CD14-positive monocyte (primary cell): ENCODE measurements around the gene S100A1. TPM values are rescaled to one million over a fixed set of nuclear protein-coding genes. Genes with fewer than 3 reads are reported as not detected.
A peak's percentile ranks its signal among the peaks of the same experiment; 100 is the strongest.

Experiments used
- DNase-seq, 3 donors: peaks; one replicate each; pipeline ENCODE4 v3.0.0-alpha.2; 2011 to 2022
- H2AFZ ChIP-seq: 2 replicates; pipeline ENCODE4 v1.6.0; 2012; ENCODE audit warnings: mild to moderate bottlenecking, low read depth, low read length, inconsistent platforms; ENCODE audit not compliant: insufficient read depth, poor library complexity, severe bottlenecking
- H3K27ac ChIP-seq, 2 donors: 1 replicate in 1 of 2; 2 replicates in 1 of 2; pipeline ENCODE4 v1.5.1; 2012 to 2013; ENCODE audit warnings: low read length in 2 of 2, control low read depth in 1 of 2, inconsistent platforms in 1 of 2, low read depth in 1 of 2, mild to moderate bottlenecking in 1 of 2
- H3K27me3 ChIP-seq, 2 donors: one replicate each; pipeline versions ENCODE4 v1.6.0 to v1.6.1; 2011 to 2013; ENCODE audit warnings: low read length in 2 of 2; ENCODE audit not compliant: control insufficient read depth in 2 of 2, insufficient read depth in 2 of 2
- H3K36me3 ChIP-seq, 2 donors: replicated peaks in 1 of 2; 1 replicate in 1 of 2; 2 replicates in 1 of 2; pipeline versions ENCODE4 v1.5.1 to v1.6.1; 2012 to 2013; ENCODE audit warnings: low read length in 2 of 2, control low read depth in 1 of 2, inconsistent platforms in 1 of 2, mild to moderate bottlenecking in 1 of 2; ENCODE audit not compliant: insufficient read depth in 2 of 2, control insufficient read depth in 1 of 2
- H3K4me1 ChIP-seq, 2 donors: 1 replicate in 1 of 2; 2 replicates in 1 of 2; pipeline versions ENCODE4 v1.5.1 to v1.6.1; 2012 to 2013; ENCODE audit warnings: low read length in 2 of 2, control low read depth in 1 of 2, inconsistent platforms in 1 of 2, mild to moderate bottlenecking in 1 of 2, moderate library complexity in 1 of 2; ENCODE audit not compliant: insufficient read depth in 2 of 2, control insufficient read depth in 1 of 2
- H3K4me2 ChIP-seq: replicated peaks from 2 replicates; pipeline ENCODE3; 2012; ENCODE audit warnings: low read length, moderate library complexity, mild to moderate bottlenecking; ENCODE audit not compliant: poor library complexity, severe bottlenecking; ENCODE audit errors: extremely low read depth
- H3K4me3 ChIP-seq, 3 experiments: fragments of 200-600 bp in 1 of 3; sonication (generic) in 1 of 3; replicated peaks in 1 of 3; 1 replicate in 2 of 3; 2 replicates in 1 of 3; pipeline ENCODE4 v1.5.1; 2011 to 2013; ENCODE audit warnings: low read length in 3 of 3, mild to moderate bottlenecking in 3 of 3, control low read depth in 2 of 3, low read depth in 2 of 3, inconsistent platforms in 1 of 3, moderate library complexity in 1 of 3
- H3K79me2 ChIP-seq: 2 replicates; pipeline ENCODE4 v1.6.0; 2012; ENCODE audit warnings: mild to moderate bottlenecking, control low read depth, inconsistent platforms, low read length, moderate library complexity; ENCODE audit not compliant: insufficient read depth
- H3K9ac ChIP-seq: 2 replicates; pipeline ENCODE4 v1.6.0; 2017; ENCODE audit warnings: low read length, mild to moderate bottlenecking; ENCODE audit not compliant: insufficient read depth, poor library complexity, severe bottlenecking
- H3K9me3 ChIP-seq, 2 donors: replicated peaks in 1 of 2; 1 replicate in 1 of 2; 2 replicates in 1 of 2; pipeline versions ENCODE4 v1.5.1 to v1.6.1; 2012 to 2013; ENCODE audit warnings: low read length in 2 of 2, control low read depth in 1 of 2; ENCODE audit not compliant: control insufficient read depth in 1 of 2, insufficient read depth in 1 of 2
- H4K20me1 ChIP-seq: 2 replicates; pipeline ENCODE4 v1.6.0; 2012; ENCODE audit warnings: mild to moderate bottlenecking, low read length, control low read depth, moderate library complexity; ENCODE audit not compliant: insufficient read depth
- H3K27ac Mint-ChIP-seq, 7 donors: one replicate each; pipeline ENCODE4 v1.8.0; 2020; ENCODE audit warnings: mild to moderate bottlenecking in 7 of 7, mixed read lengths in 7 of 7, moderate library complexity in 6 of 7, inconsistent platforms in 2 of 7
- H3K27me3 Mint-ChIP-seq, 3 donors: one replicate each; pipeline ENCODE4 v1.8.0; 2021 to 2022; ENCODE audit warnings: low read depth in 3 of 3, mild to moderate bottlenecking in 3 of 3, mixed read lengths in 3 of 3, moderate library complexity in 3 of 3, inconsistent platforms in 1 of 3
- H3K36me3 Mint-ChIP-seq, 2 donors: one replicate each; pipeline ENCODE4 v1.8.0; 2020; ENCODE audit warnings: mixed read lengths in 2 of 2, inconsistent platforms in 1 of 2, mild to moderate bottlenecking in 1 of 2
- H3K4me1 Mint-ChIP-seq: one replicate; pipeline ENCODE4 v1.8.0; 2020; ENCODE audit warnings: mild to moderate bottlenecking, mixed read lengths
- H3K4me3 Mint-ChIP-seq, 2 donors: one replicate each; pipeline ENCODE4 v1.8.0; 2020; ENCODE audit warnings: mild to moderate bottlenecking in 2 of 2, mixed read lengths in 2 of 2, moderate library complexity in 1 of 2
- H3K9me3 Mint-ChIP-seq, 7 donors: one replicate each; pipeline ENCODE4 v1.8.0; 2020 to 2022; ENCODE audit warnings: mixed read lengths in 7 of 7, mild to moderate bottlenecking in 6 of 7, moderate library complexity in 6 of 7, inconsistent platforms in 2 of 7
- WGBS: methylation state at CpG from one replicate; pipeline ENCODE4 v1.1.5; 2013; ENCODE audit warnings: missing lambda C conversion rate; ENCODE audit not compliant: insufficient coverage; 5-methylcytosine and 5-hydroxymethylcytosine counted together
- intact Hi-C, 2 donors: fragments of 100-400 bp; cut with micrococcal nuclease; formaldehyde crosslinking; loops; one replicate each; pipeline versions ENCODE4 v1.15.0 to v1.15.1; 2023
- polyA plus RNA-seq, 3 donors: library from polyadenylated mRNA; depleted of rRNA in 1 of 3; unstranded in 2 of 3; stranded (reverse) in 1 of 3; fragments of 300-500 nt in 2 of 3; fragments of >200 nt in 1 of 3; fragmentation: Illumina TruSeq in 2 of 3; gene quantifications; 1 replicate in 2 of 3; 2 replicates in 1 of 3; pipeline ENCODE4 v1.2.3, GENCODE V29; 2012 to 2021
- TF ChIP-seq, protein P1 (sequence below): fragments of 200-600 bp; IDR thresholded peaks from one replicate; pipeline ENCODE4 v1.8.0; 2022; ENCODE audit warnings: antibody characterized with exemption, mild to moderate bottlenecking

Gene S100A1
- polyA plus RNA-seq, 3 donors, result not detected

- WGBS, result no CpG with 5 or more reads among the region's 2 CpGs
- intact Hi-C loops, result loop anchor here in 1 of 2 donors (5.0 kb wide), 1 partner anchor 41 kb away; the partner anchor contains the start of gene CHTOP
- Mint-ChIP-seq H3K4me3 (no peak overlapping the region), H3K27ac (no peak overlapping the region), H3K36me3 (peaks cover 13 to 15% of the 10 kb centered on the region in 2 donors), H3K9me3 (peaks cover 0 to 8% (median 4%) of the 10 kb centered on the region in 7 donors), H3K4me1 (peaks cover 27% of the 10 kb centered on the region), H3K27me3 (peaks cover 9 to 14% (median 12%) of the 10 kb centered on the region in 3 donors)
- Histone ChIP-seq H3K4me1 (peaks cover 17 to 30% of the 10 kb centered on the region in 2 donors), H3K4me3 (no peak overlapping the region), H3K9ac (no peak overlapping the region), H3K4me2 (no peak overlapping the region), H3K9me3 (peaks cover 0 to 4% of the 10 kb centered on the region in 2 donors), H3K79me2 (peaks cover 23% of the 10 kb centered on the region), H4K20me1 (no peaks in the 10 kb centered on the region), H2AFZ (no peak overlapping the region), H3K27me3 (peaks cover 2 to 9% of the 10 kb centered on the region in 2 donors), H3K27ac (no peak overlapping the region), H3K36me3 (peaks cover 0 to 12% of the 10 kb centered on the region in 2 donors)
- TF ChIP-seq, protein P1, sequence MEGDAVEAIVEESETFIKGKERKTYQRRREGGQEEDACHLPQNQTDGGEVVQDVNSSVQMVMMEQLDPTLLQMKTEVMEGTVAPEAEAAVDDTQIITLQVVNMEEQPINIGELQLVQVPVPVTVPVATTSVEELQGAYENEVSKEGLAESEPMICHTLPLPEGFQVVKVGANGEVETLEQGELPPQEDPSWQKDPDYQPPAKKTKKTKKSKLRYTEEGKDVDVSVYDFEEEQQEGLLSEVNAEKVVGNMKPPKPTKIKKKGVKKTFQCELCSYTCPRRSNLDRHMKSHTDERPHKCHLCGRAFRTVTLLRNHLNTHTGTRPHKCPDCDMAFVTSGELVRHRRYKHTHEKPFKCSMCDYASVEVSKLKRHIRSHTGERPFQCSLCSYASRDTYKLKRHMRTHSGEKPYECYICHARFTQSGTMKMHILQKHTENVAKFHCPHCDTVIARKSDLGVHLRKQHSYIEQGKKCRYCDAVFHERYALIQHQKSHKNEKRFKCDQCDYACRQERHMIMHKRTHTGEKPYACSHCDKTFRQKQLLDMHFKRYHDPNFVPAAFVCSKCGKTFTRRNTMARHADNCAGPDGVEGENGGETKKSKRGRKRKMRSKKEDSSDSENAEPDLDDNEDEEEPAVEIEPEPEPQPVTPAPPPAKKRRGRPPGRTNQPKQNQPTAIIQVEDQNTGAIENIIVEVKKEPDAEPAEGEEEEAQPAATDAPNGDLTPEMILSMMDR, result no peak
- no peak for DNase-seq
Observed at GRCh38 chr1:153673511-153673910, 45.3 kb downstream of the S100A1 start.

GRCh38 chr1:153677718-153678518, 49.7 kb downstream of the S100A1 start:
- intact Hi-C loops, result loop anchor here (5.0 kb wide), 2 partner anchors 69 to 309 kb away; partner anchors contain the start of gene RAB13 (in 1 of the 2)
- TF ChIP-seq, protein P1, result peak; percentile 95

More at GRCh38 chr1:153677718-153678518, 49.7 kb downstream of the S100A1 start:
- peaks cover 11 to 14% of the 10 kb centered on the region in 2 donors for H3K36me3 Mint-ChIP-seq
- Histone ChIP-seq H3K79me2 (no peaks in the 10 kb centered on the region), H3K36me3 (no peaks in the 10 kb centered on the region), H3K9ac (peak overlapping the region; percentile 57), H3K4me3 (peak overlapping the region in 2 of 3 experiments; percentile 28 to 78), H3K27me3 (peaks cover 19 to 41% of the 10 kb centered on the region in 2 donors), H3K4me2 (peak overlapping the region; percentile 95), H3K9me3 (peaks cover 0 to 4% of the 10 kb centered on the region in 2 donors), H4K20me1 (no peaks in the 10 kb centered on the region), H2AFZ (peak overlapping the region; percentile 83), H3K4me1 (peaks cover 18 to 27% of the 10 kb centered on the region in 2 donors), H3K27ac (no peak overlapping the region)
- peak overlapping the region in 1 of 7 donors; percentile 68 for H3K27ac Mint-ChIP-seq
- H3K27me3 Mint-ChIP-seq, result peaks cover 45 to 48% (median 46%) of the 10 kb centered on the region in 3 donors
- H3K9me3 Mint-ChIP-seq, result peaks cover 0 to 17% (median 12%) of the 10 kb centered on the region in 7 donors
- WGBS, result 4% methylated on average over 21 of the region's 29 CpGs
- peak in 2 of 3 donors; percentile 56 to 57 for DNase-seq
- H3K4me3 Mint-ChIP-seq, result peak overlapping the region; percentile 84 to 96
- H3K4me1 Mint-ChIP-seq, result peaks cover 24% of the 10 kb centered on the region
